H1 (cell line): ENCODE data around the gene ANKMY2. TPM values are rescaled to one million over a fixed set of nuclear protein-coding genes. Genes with fewer than 3 reads are reported as not detected.
A peak's percentile ranks its signal among the peaks of the same experiment; 100 is the strongest.

Experiments used
- CTCF ChIA-PET: fragments of 300-600 bp; sonication (Branson Sonifier 250); formaldehyde crosslinking; loops from one replicate; lab custom pipeline; 2021; ENCODE audit not compliant: partially characterized antibody; lab: Charles Lee
- POLR2A ChIA-PET: fragments of 300-600 bp; sonication (Branson Sonifier 250); formaldehyde crosslinking; loops from one replicate; lab custom pipeline; 2021; ENCODE audit warnings: inconsistent platforms; ENCODE audit not compliant: partially characterized antibody; lab: Charles Lee
- DNase-seq, 2 experiments: peaks; one replicate each; pipeline versions ENCODE4 v3.0.0 to v3.0.0-alpha.2; 2010 to 2022; ENCODE audit warnings: low spot score in 2 of 2, low read depth in 1 of 2, mixed read lengths in 1 of 2
- FAIRE-seq: peaks from 2 replicates; lab custom pipeline; 2011; peaks lifted over from hg19 to GRCh38; lab: Jason Lieb, UNC
- H2AFZ ChIP-seq: 2 replicates; pipeline ENCODE4 v1.8.1; 2012; ENCODE audit warnings: low read length, inconsistent platforms
- H2AK5ac ChIP-seq: 2 replicates; pipeline ENCODE4 v1.6.1; 2013; ENCODE audit warnings: low read depth, low read length
- H2BK120ac ChIP-seq: replicated peaks from 2 replicates; pipeline ENCODE3; 2013; ENCODE audit warnings: low read depth, low read length, inconsistent platforms
- H2BK12ac ChIP-seq: 2 replicates; pipeline ENCODE4 v1.6.1; 2013; ENCODE audit warnings: low read depth, low read length
- H2BK15ac ChIP-seq: 2 replicates; pipeline ENCODE4 v1.6.1; 2013; ENCODE audit warnings: low read length
- H2BK20ac ChIP-seq: 2 replicates; pipeline ENCODE4 v1.6.1; 2013; ENCODE audit warnings: low read length
- H2BK5ac ChIP-seq: 2 replicates; pipeline ENCODE4 v1.6.1; 2013; ENCODE audit warnings: low read depth, low read length
- H3K14ac ChIP-seq: 2 replicates; pipeline ENCODE4 v1.6.1; 2013; ENCODE audit warnings: inconsistent platforms; ENCODE audit not compliant: insufficient read length
- H3K18ac ChIP-seq: 2 replicates; pipeline ENCODE4 v1.6.1; 2013; ENCODE audit warnings: low read length; ENCODE audit errors: extremely low read depth
- H3K23ac ChIP-seq: 2 replicates; pipeline ENCODE4 v1.6.1; 2013; ENCODE audit warnings: inconsistent platforms; ENCODE audit not compliant: insufficient read length
- H3K23me2 ChIP-seq: 2 replicates; pipeline ENCODE4 v1.6.1; 2013; ENCODE audit warnings: low read depth, low read length
- H3K27ac ChIP-seq: 2 replicates; pipeline ENCODE4 v1.6.1; 2011; ENCODE audit warnings: low read depth, low read length, inconsistent platforms
- H3K27me3 ChIP-seq, 4 experiments: replicated peaks in 1 of 4; 1 replicate in 1 of 4; 2 replicates in 3 of 4; pipeline versions ENCODE4 v1.6.1 to v1.8.1; 2011 to 2013; ENCODE audit warnings: low read length in 3 of 4, mild to moderate bottlenecking in 3 of 4, inconsistent platforms in 2 of 4, mixed read lengths in 2 of 4, moderate library complexity in 1 of 4; ENCODE audit not compliant: control insufficient read depth in 3 of 4, insufficient read depth in 3 of 4; ENCODE audit errors: extremely low read depth in 1 of 4
- H3K36me3 ChIP-seq, 4 experiments: 2 replicates each; pipeline versions ENCODE4 v1.6.1 to v1.8.1; 2011 to 2013; ENCODE audit warnings: mild to moderate bottlenecking in 4 of 4, low read length in 3 of 4, moderate library complexity in 2 of 4, control low read depth in 1 of 4, inconsistent platforms in 1 of 4; ENCODE audit not compliant: insufficient read depth in 4 of 4, control insufficient read depth in 2 of 4
- H3K4ac ChIP-seq: replicated peaks from 2 replicates; pipeline ENCODE3; 2013; ENCODE audit warnings: low read length, low read depth, mixed read lengths, inconsistent platforms; ENCODE audit not compliant: insufficient read length
- H3K4me1 ChIP-seq, 4 experiments: replicated peaks in 1 of 4; 1 replicate in 1 of 4; 2 replicates in 3 of 4; pipeline versions ENCODE4 v1.6.1 to v1.8.1; 2011 to 2013; ENCODE audit warnings: low read length in 3 of 4, inconsistent platforms in 2 of 4, mixed read lengths in 1 of 4; ENCODE audit not compliant: insufficient read depth in 4 of 4, control insufficient read depth in 3 of 4
- H3K4me2 ChIP-seq, 2 experiments: 2 replicates each; pipeline versions ENCODE4 v1.6.1 to v1.8.1; 2011 to 2013; ENCODE audit warnings: low read depth in 2 of 2, low read length in 2 of 2, control low read depth in 1 of 2, inconsistent platforms in 1 of 2, mild to moderate bottlenecking in 1 of 2; ENCODE audit not compliant: insufficient read depth in 1 of 2
- H3K4me3 ChIP-seq, 4 experiments: fragments of 200-600, 300-600 bp in 1 of 4; sonication (generic), shearing (Covaris generic), sonication (Bioruptor Twin) in 1 of 4; 2 replicates each; pipeline versions ENCODE4 v1.5.1 to v1.8.1; 2011 to 2016; ENCODE audit warnings: low read length in 4 of 4, low read depth in 3 of 4, control low read depth in 2 of 4, inconsistent platforms in 2 of 4, mild to moderate bottlenecking in 2 of 4, mixed read lengths in 1 of 4, moderate library complexity in 1 of 4; ENCODE audit not compliant: insufficient read depth in 2 of 4; ENCODE audit errors: extremely low read depth in 1 of 4
- H3K56ac ChIP-seq: replicated peaks from 2 replicates; pipeline ENCODE3; 2013; ENCODE audit warnings: low read depth, mild to moderate bottlenecking, mixed read lengths, low read length, inconsistent platforms; ENCODE audit not compliant: insufficient read length
- H3K79me1 ChIP-seq: 2 replicates; pipeline ENCODE4 v1.6.1; 2013; ENCODE audit warnings: low read depth, low read length, control low read depth
- H3K79me2 ChIP-seq, 2 experiments: 2 replicates each; pipeline versions ENCODE4 v1.6.1 to v1.8.1; 2012 to 2013; ENCODE audit warnings: low read length in 2 of 2, mild to moderate bottlenecking in 2 of 2, inconsistent platforms in 1 of 2; ENCODE audit not compliant: insufficient read depth in 2 of 2, control insufficient read depth in 1 of 2
- H3K9ac ChIP-seq, 4 experiments: replicated peaks in 1 of 4; 1 replicate in 1 of 4; 2 replicates in 3 of 4; pipeline versions ENCODE4 v1.6.1 to v1.8.1; 2011 to 2013; ENCODE audit warnings: low read depth in 3 of 4, low read length in 3 of 4, control low read depth in 2 of 4, mild to moderate bottlenecking in 2 of 4, moderate library complexity in 2 of 4, inconsistent platforms in 1 of 4; ENCODE audit errors: extremely low read depth in 1 of 4
- H3K9me3 ChIP-seq, 2 experiments: 2 replicates each; pipeline versions ENCODE4 v1.6.1 to v1.8.1; 2012 to 2013; ENCODE audit warnings: mild to moderate bottlenecking in 2 of 2, moderate library complexity in 2 of 2, control low read depth in 1 of 2, inconsistent platforms in 1 of 2, low read depth in 1 of 2, low read length in 1 of 2, mixed read lengths in 1 of 2; ENCODE audit not compliant: insufficient read depth in 2 of 2
- H4K20me1 ChIP-seq, 2 experiments: replicated peaks in 1 of 2; 2 replicates each; pipeline versions ENCODE3 to v1.8.1; 2011 to 2013; ENCODE audit warnings: inconsistent platforms in 2 of 2, low read length in 2 of 2, mild to moderate bottlenecking in 1 of 2; ENCODE audit not compliant: insufficient read depth in 2 of 2, control insufficient read depth in 1 of 2
- H4K5ac ChIP-seq: 2 replicates; pipeline ENCODE4 v1.6.1; 2013; ENCODE audit warnings: low read length, low read depth, mixed read lengths, inconsistent platforms; ENCODE audit not compliant: insufficient read length
- H4K8ac ChIP-seq: 2 replicates; pipeline ENCODE4 v1.8.0; 2013; ENCODE audit warnings: mild to moderate bottlenecking, moderate library complexity, low read length, inconsistent platforms; ENCODE audit not compliant: insufficient read depth; ENCODE audit errors: extremely low read depth
- H4K91ac ChIP-seq: replicated peaks from 2 replicates; pipeline ENCODE3; 2013; ENCODE audit warnings: low read length, mixed read lengths, inconsistent platforms; ENCODE audit not compliant: insufficient read length
- ASH2L ChIP-seq: fragments of 200-600, 300-600 bp; sonication (generic); IDR thresholded peaks from one replicate; pipeline ENCODE4 v1.7.1; 2017; ENCODE audit warnings: low read length
- BRCA1 ChIP-seq: IDR thresholded peaks from 2 replicates; pipeline ENCODE4 v1.6.1; 2012; ENCODE audit warnings: low read depth, low read length, improper control_type of control experiment
- CREB1 ChIP-seq: IDR thresholded peaks from 2 replicates; pipeline ENCODE4 v1.6.1; 2012; ENCODE audit warnings: inconsistent platforms
- HDAC2 ChIP-seq, 2 experiments: fragments of 300-600 bp in 1 of 2; sonication (generic) in 1 of 2; IDR thresholded peaks; 2 replicates each; pipeline ENCODE4 v1.6.1; 2011 to 2012; ENCODE audit warnings: low read depth in 2 of 2, low read length in 2 of 2, mild to moderate bottlenecking in 2 of 2, moderate library complexity in 2 of 2, borderline replicate concordance in 1 of 2, inconsistent platforms in 1 of 2
- KDM4A ChIP-seq: IDR thresholded peaks from one replicate; pipeline ENCODE4 v1.7.1; 2012; ENCODE audit warnings: low read depth, mild to moderate bottlenecking, moderate library complexity, low read length, inconsistent platforms; ENCODE audit not compliant: severe bottlenecking
- MAX ChIP-seq: IDR thresholded peaks from 2 replicates; pipeline ENCODE4 v1.6.1; 2012; ENCODE audit warnings: inconsistent platforms
- NRF1 ChIP-seq: IDR thresholded peaks from 2 replicates; pipeline ENCODE4 v1.6.1; 2011; ENCODE audit warnings: mild to moderate bottlenecking, low read depth, low read length, improper control_type of control experiment
- RAD21 ChIP-seq, 2 experiments: IDR thresholded peaks in 1 of 2; conservative IDR thresholded peaks in 1 of 2; 2 replicates each; pipeline ENCODE4 v1.6.1; 2011; ENCODE audit warnings: low read depth in 2 of 2, low read length in 2 of 2, improper control_type of control experiment in 1 of 2, inconsistent platforms in 1 of 2, mild to moderate bottlenecking in 1 of 2, moderate library complexity in 1 of 2
- RFX5 ChIP-seq: IDR thresholded peaks from 2 replicates; pipeline ENCODE4 v1.6.1; 2011; ENCODE audit warnings: low read depth, low read length, improper control_type of control experiment, borderline replicate concordance
- SAP30 ChIP-seq: fragments of 300-600 bp; sonication (generic); IDR thresholded peaks from 2 replicates; pipeline ENCODE4 v1.7.1; 2012; ENCODE audit warnings: low read length, moderate library complexity, mild to moderate bottlenecking, inconsistent platforms; ENCODE audit not compliant: insufficient read depth, insufficient replicate concordance
- SIRT6 ChIP-seq: IDR thresholded peaks from one replicate; pipeline ENCODE4 v1.7.1; 2012; ENCODE audit warnings: low read length, inconsistent platforms
- SP2 ChIP-seq: IDR thresholded peaks from 2 replicates; pipeline ENCODE4 v1.6.1; 2012; ENCODE audit warnings: mild to moderate bottlenecking, low read length, inconsistent platforms
- TAF1 ChIP-seq: IDR thresholded peaks from 2 replicates; pipeline ENCODE4 v1.6.1; 2011; ENCODE audit warnings: mild to moderate bottlenecking, low read depth, low read length
- TEAD4 ChIP-seq: IDR thresholded peaks from 2 replicates; pipeline ENCODE4 v1.6.1; 2012; ENCODE audit warnings: low read depth, low read length, inconsistent platforms, mixed read lengths
- YY1 ChIP-seq: IDR thresholded peaks from 2 replicates; pipeline ENCODE4 v1.6.1; 2011; ENCODE audit warnings: low read depth, mild to moderate bottlenecking, low read length
- WGBS, 2 experiments: shearing (Covaris generic) in 1 of 2; methylation state at CpG; one replicate each; pipeline versions ENCODE4 v1.1.6 to v1.1.7; 2013 to 2015; ENCODE audit warnings: low lambda C conversion rate in 2 of 2, mixed read lengths in 2 of 2, inconsistent platforms in 1 of 2, low coverage in 1 of 2, missing lambda C conversion rate in 1 of 2; ENCODE audit not compliant: insufficient replicate concordance in 2 of 2, insufficient coverage in 1 of 2, insufficient read length in 1 of 2; ENCODE audit errors: extremely low coverage in 1 of 2, missing lambda C conversion rate in 1 of 2; 5-methylcytosine and 5-hydroxymethylcytosine counted together
- polyA plus RNA-seq, 7 experiments: library from polyadenylated mRNA; depleted of rRNA in 3 of 7; stranded (reverse) in 5 of 7; unstranded in 2 of 7; fragments of >200 nt in 5 of 7; fragments of 200-250 nt in 2 of 7; gene quantifications; 1 replicate in 5 of 7; 2 replicates in 1 of 7; 4 replicates in 1 of 7; pipeline versions ENCODE4 v1.2.1 to v1.2.3, GENCODE V29; 2011 to 2013; ENCODE audit warnings: missing spikeins in 2 of 7, mixed read lengths in 2 of 7
- total RNA-seq: library from RNA; stranded (reverse); fragmentation: NEBNext Ultra II Directional; extraction: Animal tissue kit (Norgen Biotek cat#: 25700); gene quantifications from 2 replicates; pipeline ENCODE4 v1.2.1, GENCODE V29; 2021

Gene ANKMY2
- total and polyA plus RNA-seq, 2 of the 8 experiments (the other 6 are each of a cell fraction or from before 2014, with no cell fraction given), result 5.2 to 9.3 TPM

DNA sequence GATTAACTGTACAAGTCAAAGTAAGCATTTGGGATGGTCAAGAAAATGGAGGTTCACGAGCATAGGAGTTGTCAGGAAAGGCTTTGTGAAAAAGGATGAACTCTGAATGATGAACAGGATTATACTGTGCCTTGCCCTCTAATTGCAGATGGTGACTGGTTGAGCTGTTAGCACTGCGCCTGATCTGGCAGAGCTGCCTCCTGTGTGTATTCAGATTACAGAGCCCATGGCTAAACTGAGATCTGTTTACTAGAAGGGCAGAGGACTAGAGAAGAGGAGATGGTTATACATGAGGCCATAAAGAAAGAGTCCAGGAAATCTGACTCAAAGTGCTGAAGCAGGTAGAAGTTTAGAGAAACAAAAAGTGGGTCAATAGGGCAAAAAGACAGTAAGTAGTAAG lies 89.2 kb downstream of the ANKMY2 start:
- no peak overlapping the region for H2BK5ac ChIP-seq
- no peak overlapping the region for H2BK12ac ChIP-seq
- no peak overlapping the region for H3K4me2 ChIP-seq
- no peak overlapping the region for H2BK120ac ChIP-seq
- H4K8ac ChIP-seq, result no peak overlapping the region
- no peaks in the 10 kb centered on the region for H3K79me2 ChIP-seq
- H3K14ac ChIP-seq, result no peak overlapping the region
- no peak overlapping the region for H3K4ac ChIP-seq
- POLR2A ChIA-PET, result no interaction called here
- 71% methylated on average over 2 of the region's 2 CpGs; no CpG with 5 or more reads in 1 of the 2 experiments for WGBS, 2 experiments
- H3K4me3 ChIP-seq, result no peak overlapping the region
- 0 out of 2 replicates have a peak overlapping the region, but pooled peaks have one; percentile 41 for H2AFZ ChIP-seq
- no peaks in the 10 kb centered on the region for H4K20me1 ChIP-seq
- no peak overlapping the region for H3K9ac ChIP-seq
- H3K23me2 ChIP-seq, result no peaks in the 10 kb centered on the region
- H3K79me1 ChIP-seq, result no peaks in the 10 kb centered on the region
- FAIRE-seq (no peak), DNase-seq (no peak)
- no peak overlapping the region for H2AK5ac ChIP-seq
- H2BK20ac ChIP-seq, result no peak overlapping the region
- H3K56ac ChIP-seq, result no peak overlapping the region
- H4K91ac ChIP-seq, result no peak overlapping the region
- CTCF ChIA-PET, result interaction anchor here (2.6 kb wide), 1 partner anchor 125 kb away, joined by 10 read pairs; no protein-coding TSS in a partner anchor
- H3K27me3 ChIP-seq, result no peaks in the 10 kb centered on the region
- no peak overlapping the region for H2BK15ac ChIP-seq
- H3K18ac ChIP-seq, result no peak overlapping the region
- no peak overlapping the region for H4K5ac ChIP-seq
- no peaks in the 10 kb centered on the region for H3K9me3 ChIP-seq
- H3K23ac ChIP-seq, result no peak overlapping the region
- no peak overlapping the region for H3K27ac ChIP-seq
- H3K4me1 ChIP-seq, result 0 out of 7 replicates have a peak, but pooled peaks cover 0 to 2% (median 0%) of the 10 kb centered on the region in 4 experiments
- no peaks in the 10 kb centered on the region for H3K36me3 ChIP-seq
- TF ChIP-seq RFX5 (no peak), SIRT6 (no peak), CREB1 (no peak), YY1 (no peak), KDM4A (no peak), NRF1 (no peak), HDAC2 (IDR thresholded peaks at IDR 0.05; ENCODE audit: borderline replicate concordance in 1 of 2, low read depth in 2 of 2, low read length in 2 of 2) (no peak), SP2 (no peak), ASH2L (no peak), MAX (no peak), TAF1 (no peak), RAD21 (IDR thresholded peaks at IDR 0.05 in 1 of 2, conservative IDR thresholded peaks at IDR 0.05 in 1 of 2; ENCODE audit: low read depth in 2 of 2, low read length in 2 of 2) (no peak), SAP30 (no peak), TEAD4 (no peak), BRCA1 (no peak)
